OCI-M2 (cell line): Measurements from ENCODE around the gene SNAPC3.

ENCODE experiments used
- DNase-seq: peaks from one replicate; lab custom pipeline; 2025; ENCODE audit not compliant: unreplicated experiment; lab: John Stamatoyannopoulos, UW

Gene SNAPC3

GRCh38 chr9:15491950-15492349, 69.3 kb downstream of the SNAPC3 start:
- no peak for DNase-seq

DNA sequence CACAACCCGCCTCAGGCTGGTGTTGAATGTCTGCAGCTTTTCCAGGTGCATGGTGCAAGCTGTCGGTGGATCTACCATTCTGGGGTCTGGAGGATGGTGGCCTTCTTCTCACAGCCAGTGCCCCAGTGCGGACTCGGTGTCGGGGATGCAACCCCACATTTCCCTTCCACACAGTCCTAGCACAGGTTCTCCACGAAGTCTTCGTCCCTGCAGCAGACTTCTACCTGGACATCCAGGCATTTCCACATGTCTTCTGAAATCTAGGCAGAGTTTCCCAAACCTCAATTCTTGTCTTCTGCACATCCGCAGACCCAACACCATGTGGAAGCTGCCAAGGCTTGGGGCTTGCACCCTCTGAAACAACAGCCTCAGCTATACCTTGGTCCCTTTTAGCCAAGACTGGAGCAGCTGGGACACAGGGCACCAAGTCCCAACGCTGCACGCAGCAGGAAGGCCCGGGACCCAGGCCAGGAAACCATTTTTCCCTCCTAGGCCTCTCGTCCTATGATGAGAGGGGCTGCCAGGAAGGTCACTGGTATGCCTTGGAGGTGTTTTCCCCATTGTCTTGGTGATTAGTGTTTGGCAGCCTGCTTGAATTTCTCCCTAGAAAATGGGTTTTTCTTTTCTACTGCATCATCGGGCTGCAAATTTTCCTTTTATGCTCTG, 69.9 kb downstream of the SNAPC3 start:
- DNase-seq: no peak

DNA sequence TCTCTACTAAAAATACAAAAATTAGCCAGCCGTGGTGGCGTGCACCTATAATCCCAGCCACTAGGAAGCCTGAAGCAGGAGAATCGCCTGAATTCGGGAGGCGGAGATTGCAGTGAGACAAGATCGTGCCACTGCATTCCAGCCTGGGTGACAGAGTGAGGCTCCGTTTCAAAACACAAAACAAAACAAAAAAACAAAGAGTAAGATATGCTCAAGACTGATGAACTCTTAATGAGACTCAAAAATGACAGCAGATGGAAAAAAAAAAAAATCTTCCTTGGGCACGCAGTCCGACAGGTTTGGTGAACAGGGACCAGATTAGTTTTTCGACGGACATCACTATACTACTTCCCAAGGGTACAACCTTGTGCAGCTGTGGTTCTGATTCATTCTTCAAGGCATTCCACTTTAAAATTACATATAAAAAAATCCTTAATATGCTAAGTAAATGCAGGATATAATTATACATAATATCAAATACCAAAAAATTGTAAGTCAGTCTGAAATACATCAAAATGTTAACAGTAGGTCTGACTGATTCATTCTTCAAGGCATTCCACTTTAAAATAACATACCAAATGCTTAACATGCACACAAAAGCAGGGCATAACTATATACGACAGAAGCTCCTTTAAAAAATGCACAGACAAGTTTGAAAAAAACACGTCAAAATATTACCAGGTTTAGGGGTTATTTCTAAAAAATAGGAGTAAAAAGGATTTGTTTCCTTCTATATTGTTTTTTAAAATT, 75.7 kb downstream of the SNAPC3 start:
- no peak for DNase-seq

- no peak for DNase-seq
Measured at GRCh38 chr9:15499139-15499538, 76.5 kb downstream of the SNAPC3 start.

DNA sequence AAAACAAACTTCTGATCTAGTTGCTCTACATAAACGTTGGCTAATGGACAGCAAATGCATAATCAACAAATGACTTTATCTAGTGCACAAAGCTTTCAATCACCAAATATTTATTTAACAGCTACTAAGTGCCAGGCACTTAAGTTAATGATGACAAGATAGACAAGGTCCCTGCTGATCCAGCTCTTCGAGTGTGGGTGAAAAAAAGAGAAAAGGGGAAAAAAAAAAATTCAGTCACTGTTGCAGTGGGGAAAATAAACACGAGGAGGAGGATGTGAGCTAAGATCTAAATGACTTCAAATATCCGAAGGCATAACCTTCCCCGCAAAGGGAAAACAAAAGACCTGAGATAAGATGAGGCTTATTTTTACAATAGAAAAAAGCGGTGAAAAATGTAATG, 78.5 kb downstream of the SNAPC3 start:
- no peak for DNase-seq

DNA sequence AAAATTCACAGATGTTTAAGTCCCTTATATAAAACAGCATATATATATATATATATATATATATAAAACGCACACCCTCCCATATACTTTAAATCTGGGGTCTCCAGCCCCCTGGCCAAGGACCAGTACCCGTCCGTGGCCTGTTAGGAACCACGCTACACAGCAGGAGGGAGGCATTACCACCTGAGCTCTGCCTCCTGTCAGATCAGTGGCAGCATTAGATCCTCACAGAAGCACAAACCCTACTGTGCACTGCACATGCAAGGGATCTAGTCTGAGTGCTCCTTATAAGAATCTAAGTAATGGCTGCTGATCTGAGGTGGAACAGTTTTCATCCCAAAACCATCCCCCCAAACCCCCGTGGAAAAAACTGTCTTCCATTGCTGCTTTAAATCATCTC, 79.1 kb downstream of the SNAPC3 start:
- no peak for DNase-seq

DNA sequence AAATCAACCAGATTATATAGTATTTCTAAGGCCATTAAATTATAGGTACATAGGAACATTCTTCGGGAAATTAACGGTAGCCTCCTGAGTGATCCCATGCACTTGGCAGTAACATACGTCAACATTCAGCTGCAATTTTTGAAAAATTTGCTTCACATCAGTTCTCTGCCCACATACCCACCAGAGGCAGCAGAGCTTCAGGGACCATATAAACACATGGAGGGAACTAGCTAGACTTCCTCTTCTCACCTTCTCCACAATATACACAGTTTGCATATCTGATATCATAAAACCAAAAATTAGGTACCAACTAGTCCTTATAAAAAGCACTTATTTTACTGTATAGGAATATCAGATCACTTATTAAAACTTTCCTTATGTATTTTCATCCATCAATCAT, 83.2 kb downstream of the SNAPC3 start:
- DNase-seq: no peak

- no peak for DNase-seq
Measured at GRCh38 chr9:15509931-15510788, 87.5 kb downstream of the SNAPC3 start.

- DNase-seq: no peak
Measured at GRCh38 chr9:15510789-15511575, 88.3 kb downstream of the SNAPC3 start, which contains the start of gene PSIP1. PSIP1 (minus strand) TSS chr9:15510970; CDS start chr9:15510188, 782 bp downstream.
